H1 (cell line): ENCODE data around the gene SOX12. TPM values are rescaled to one million over a fixed set of nuclear protein-coding genes. Genes with fewer than 3 reads are reported as not detected.

ENCODE experiments used
- CTCF ChIA-PET: fragments of 300-600 bp; sonication (Branson Sonifier 250); formaldehyde crosslinking; loops from one replicate; lab custom pipeline; 2021; ENCODE audit not compliant: partially characterized antibody; lab: Charles Lee
- POLR2A ChIA-PET: fragments of 300-600 bp; sonication (Branson Sonifier 250); formaldehyde crosslinking; loops from one replicate; lab custom pipeline; 2021; ENCODE audit warnings: inconsistent platforms; ENCODE audit not compliant: partially characterized antibody; lab: Charles Lee
- DNase-seq, 2 experiments: peaks; one replicate each; pipeline versions ENCODE4 v3.0.0 to v3.0.0-alpha.2; 2010 to 2022; ENCODE audit warnings: low spot score in 2 of 2, low read depth in 1 of 2, mixed read lengths in 1 of 2
- FAIRE-seq: peaks from 2 replicates; lab custom pipeline; 2011; peaks lifted over from hg19 to GRCh38; lab: Jason Lieb, UNC
- H2AFZ ChIP-seq: 2 replicates; pipeline ENCODE4 v1.8.1; 2012; ENCODE audit warnings: low read length, inconsistent platforms
- H2AK5ac ChIP-seq: 2 replicates; pipeline ENCODE4 v1.6.1; 2013; ENCODE audit warnings: low read depth, low read length
- H2BK120ac ChIP-seq: replicated peaks from 2 replicates; pipeline ENCODE3; 2013; ENCODE audit warnings: low read depth, low read length, inconsistent platforms
- H2BK12ac ChIP-seq: 2 replicates; pipeline ENCODE4 v1.6.1; 2013; ENCODE audit warnings: low read depth, low read length
- H2BK15ac ChIP-seq: 2 replicates; pipeline ENCODE4 v1.6.1; 2013; ENCODE audit warnings: low read length
- H2BK20ac ChIP-seq: 2 replicates; pipeline ENCODE4 v1.6.1; 2013; ENCODE audit warnings: low read length
- H2BK5ac ChIP-seq: 2 replicates; pipeline ENCODE4 v1.6.1; 2013; ENCODE audit warnings: low read depth, low read length
- H3K14ac ChIP-seq: 2 replicates; pipeline ENCODE4 v1.6.1; 2013; ENCODE audit warnings: inconsistent platforms; ENCODE audit not compliant: insufficient read length
- H3K18ac ChIP-seq: 2 replicates; pipeline ENCODE4 v1.6.1; 2013; ENCODE audit warnings: low read length; ENCODE audit errors: extremely low read depth
- H3K23ac ChIP-seq: 2 replicates; pipeline ENCODE4 v1.6.1; 2013; ENCODE audit warnings: inconsistent platforms; ENCODE audit not compliant: insufficient read length
- H3K23me2 ChIP-seq: 2 replicates; pipeline ENCODE4 v1.6.1; 2013; ENCODE audit warnings: low read depth, low read length
- H3K27ac ChIP-seq: 2 replicates; pipeline ENCODE4 v1.6.1; 2011; ENCODE audit warnings: low read depth, low read length, inconsistent platforms
- H3K27me3 ChIP-seq, 4 experiments: replicated peaks in 1 of 4; 1 replicate in 1 of 4; 2 replicates in 3 of 4; pipeline versions ENCODE4 v1.6.1 to v1.8.1; 2011 to 2013; ENCODE audit warnings: low read length in 3 of 4, mild to moderate bottlenecking in 3 of 4, inconsistent platforms in 2 of 4, mixed read lengths in 2 of 4, moderate library complexity in 1 of 4; ENCODE audit not compliant: control insufficient read depth in 3 of 4, insufficient read depth in 3 of 4; ENCODE audit errors: extremely low read depth in 1 of 4
- H3K36me3 ChIP-seq, 4 experiments: 2 replicates each; pipeline versions ENCODE4 v1.6.1 to v1.8.1; 2011 to 2013; ENCODE audit warnings: mild to moderate bottlenecking in 4 of 4, low read length in 3 of 4, moderate library complexity in 2 of 4, control low read depth in 1 of 4, inconsistent platforms in 1 of 4; ENCODE audit not compliant: insufficient read depth in 4 of 4, control insufficient read depth in 2 of 4
- H3K4ac ChIP-seq: replicated peaks from 2 replicates; pipeline ENCODE3; 2013; ENCODE audit warnings: low read length, low read depth, mixed read lengths, inconsistent platforms; ENCODE audit not compliant: insufficient read length
- H3K4me1 ChIP-seq, 4 experiments: replicated peaks in 1 of 4; 1 replicate in 1 of 4; 2 replicates in 3 of 4; pipeline versions ENCODE4 v1.6.1 to v1.8.1; 2011 to 2013; ENCODE audit warnings: low read length in 3 of 4, inconsistent platforms in 2 of 4, mixed read lengths in 1 of 4; ENCODE audit not compliant: insufficient read depth in 4 of 4, control insufficient read depth in 3 of 4
- H3K4me2 ChIP-seq, 2 experiments: 2 replicates each; pipeline versions ENCODE4 v1.6.1 to v1.8.1; 2011 to 2013; ENCODE audit warnings: low read depth in 2 of 2, low read length in 2 of 2, control low read depth in 1 of 2, inconsistent platforms in 1 of 2, mild to moderate bottlenecking in 1 of 2; ENCODE audit not compliant: insufficient read depth in 1 of 2
- H3K4me3 ChIP-seq, 4 experiments: fragments of 200-600, 300-600 bp in 1 of 4; sonication (generic), shearing (Covaris generic), sonication (Bioruptor Twin) in 1 of 4; 2 replicates each; pipeline versions ENCODE4 v1.5.1 to v1.8.1; 2011 to 2016; ENCODE audit warnings: low read length in 4 of 4, low read depth in 3 of 4, control low read depth in 2 of 4, inconsistent platforms in 2 of 4, mild to moderate bottlenecking in 2 of 4, mixed read lengths in 1 of 4, moderate library complexity in 1 of 4; ENCODE audit not compliant: insufficient read depth in 2 of 4; ENCODE audit errors: extremely low read depth in 1 of 4
- H3K56ac ChIP-seq: replicated peaks from 2 replicates; pipeline ENCODE3; 2013; ENCODE audit warnings: low read depth, mild to moderate bottlenecking, mixed read lengths, low read length, inconsistent platforms; ENCODE audit not compliant: insufficient read length
- H3K79me1 ChIP-seq: 2 replicates; pipeline ENCODE4 v1.6.1; 2013; ENCODE audit warnings: low read depth, low read length, control low read depth
- H3K79me2 ChIP-seq, 2 experiments: 2 replicates each; pipeline versions ENCODE4 v1.6.1 to v1.8.1; 2012 to 2013; ENCODE audit warnings: low read length in 2 of 2, mild to moderate bottlenecking in 2 of 2, inconsistent platforms in 1 of 2; ENCODE audit not compliant: insufficient read depth in 2 of 2, control insufficient read depth in 1 of 2
- H3K9ac ChIP-seq, 4 experiments: replicated peaks in 1 of 4; 1 replicate in 1 of 4; 2 replicates in 3 of 4; pipeline versions ENCODE4 v1.6.1 to v1.8.1; 2011 to 2013; ENCODE audit warnings: low read depth in 3 of 4, low read length in 3 of 4, control low read depth in 2 of 4, mild to moderate bottlenecking in 2 of 4, moderate library complexity in 2 of 4, inconsistent platforms in 1 of 4; ENCODE audit errors: extremely low read depth in 1 of 4
- H3K9me3 ChIP-seq, 2 experiments: 2 replicates each; pipeline versions ENCODE4 v1.6.1 to v1.8.1; 2012 to 2013; ENCODE audit warnings: mild to moderate bottlenecking in 2 of 2, moderate library complexity in 2 of 2, control low read depth in 1 of 2, inconsistent platforms in 1 of 2, low read depth in 1 of 2, low read length in 1 of 2, mixed read lengths in 1 of 2; ENCODE audit not compliant: insufficient read depth in 2 of 2
- H4K20me1 ChIP-seq, 2 experiments: replicated peaks in 1 of 2; 2 replicates each; pipeline versions ENCODE3 to v1.8.1; 2011 to 2013; ENCODE audit warnings: inconsistent platforms in 2 of 2, low read length in 2 of 2, mild to moderate bottlenecking in 1 of 2; ENCODE audit not compliant: insufficient read depth in 2 of 2, control insufficient read depth in 1 of 2
- H4K5ac ChIP-seq: 2 replicates; pipeline ENCODE4 v1.6.1; 2013; ENCODE audit warnings: low read length, low read depth, mixed read lengths, inconsistent platforms; ENCODE audit not compliant: insufficient read length
- H4K8ac ChIP-seq: 2 replicates; pipeline ENCODE4 v1.8.0; 2013; ENCODE audit warnings: mild to moderate bottlenecking, moderate library complexity, low read length, inconsistent platforms; ENCODE audit not compliant: insufficient read depth; ENCODE audit errors: extremely low read depth
- H4K91ac ChIP-seq: replicated peaks from 2 replicates; pipeline ENCODE3; 2013; ENCODE audit warnings: low read length, mixed read lengths, inconsistent platforms; ENCODE audit not compliant: insufficient read length
- BACH1 ChIP-seq: IDR thresholded peaks from 2 replicates; pipeline ENCODE4 v1.6.1; 2012; ENCODE audit warnings: low read length, improper control_type of control experiment
- CBX8 ChIP-seq: fragments of 300-800, 300-1000 bp; sonication (generic); IDR thresholded peaks from 2 replicates; pipeline ENCODE4 v1.7.1; 2016; ENCODE audit warnings: low read depth, low read length, borderline replicate concordance
- CREB1 ChIP-seq: IDR thresholded peaks from 2 replicates; pipeline ENCODE4 v1.6.1; 2012; ENCODE audit warnings: inconsistent platforms
- HDAC6 ChIP-seq: IDR thresholded peaks from one replicate; pipeline ENCODE4 v1.7.1; 2012; ENCODE audit warnings: low read depth, mild to moderate bottlenecking, inconsistent platforms, low read length, moderate library complexity
- NRF1 ChIP-seq: IDR thresholded peaks from 2 replicates; pipeline ENCODE4 v1.6.1; 2011; ENCODE audit warnings: mild to moderate bottlenecking, low read depth, low read length, improper control_type of control experiment
- RBBP5 ChIP-seq: IDR thresholded peaks from 2 replicates; pipeline ENCODE4 v1.7.1; 2012; ENCODE audit warnings: low read depth, mild to moderate bottlenecking, inconsistent platforms, low read length, moderate library complexity, borderline replicate concordance
- RXRA ChIP-seq: IDR thresholded peaks from 2 replicates; pipeline ENCODE4 v1.6.1; 2011; ENCODE audit warnings: low read depth, mild to moderate bottlenecking, low read length, moderate library complexity; ENCODE audit not compliant: insufficient read depth
- SAP30 ChIP-seq: fragments of 300-600 bp; sonication (generic); IDR thresholded peaks from 2 replicates; pipeline ENCODE4 v1.7.1; 2012; ENCODE audit warnings: low read length, moderate library complexity, mild to moderate bottlenecking, inconsistent platforms; ENCODE audit not compliant: insufficient read depth, insufficient replicate concordance
- SIRT6 ChIP-seq: IDR thresholded peaks from one replicate; pipeline ENCODE4 v1.7.1; 2012; ENCODE audit warnings: low read length, inconsistent platforms
- SP4 ChIP-seq: IDR thresholded peaks from 2 replicates; pipeline ENCODE4 v1.6.1; 2012; ENCODE audit warnings: low read length, inconsistent platforms
- TAF1 ChIP-seq: IDR thresholded peaks from 2 replicates; pipeline ENCODE4 v1.6.1; 2011; ENCODE audit warnings: mild to moderate bottlenecking, low read depth, low read length
- WGBS, 2 experiments: shearing (Covaris generic) in 1 of 2; methylation state at CpG; one replicate each; pipeline versions ENCODE4 v1.1.6 to v1.1.7; 2013 to 2015; ENCODE audit warnings: low lambda C conversion rate in 2 of 2, mixed read lengths in 2 of 2, inconsistent platforms in 1 of 2, low coverage in 1 of 2, missing lambda C conversion rate in 1 of 2; ENCODE audit not compliant: insufficient replicate concordance in 2 of 2, insufficient coverage in 1 of 2, insufficient read length in 1 of 2; ENCODE audit errors: extremely low coverage in 1 of 2, missing lambda C conversion rate in 1 of 2; 5-methylcytosine and 5-hydroxymethylcytosine counted together
- polyA plus RNA-seq, 7 experiments: library from polyadenylated mRNA; depleted of rRNA in 3 of 7; stranded (reverse) in 5 of 7; unstranded in 2 of 7; fragments of >200 nt in 5 of 7; fragments of 200-250 nt in 2 of 7; gene quantifications; 1 replicate in 5 of 7; 2 replicates in 1 of 7; 4 replicates in 1 of 7; pipeline versions ENCODE4 v1.2.1 to v1.2.3, GENCODE V29; 2011 to 2013; ENCODE audit warnings: missing spikeins in 2 of 7, mixed read lengths in 2 of 7
- total RNA-seq: library from RNA; stranded (reverse); fragmentation: NEBNext Ultra II Directional; extraction: Animal tissue kit (Norgen Biotek cat#: 25700); gene quantifications from 2 replicates; pipeline ENCODE4 v1.2.1, GENCODE V29; 2021

The SOX12 gene
- total and polyA plus RNA-seq, 2 of the 8 experiments (the other 6 are each of a cell fraction or from before 2014, with no cell fraction given), result 6.4 to 63.0 TPM

DNA sequence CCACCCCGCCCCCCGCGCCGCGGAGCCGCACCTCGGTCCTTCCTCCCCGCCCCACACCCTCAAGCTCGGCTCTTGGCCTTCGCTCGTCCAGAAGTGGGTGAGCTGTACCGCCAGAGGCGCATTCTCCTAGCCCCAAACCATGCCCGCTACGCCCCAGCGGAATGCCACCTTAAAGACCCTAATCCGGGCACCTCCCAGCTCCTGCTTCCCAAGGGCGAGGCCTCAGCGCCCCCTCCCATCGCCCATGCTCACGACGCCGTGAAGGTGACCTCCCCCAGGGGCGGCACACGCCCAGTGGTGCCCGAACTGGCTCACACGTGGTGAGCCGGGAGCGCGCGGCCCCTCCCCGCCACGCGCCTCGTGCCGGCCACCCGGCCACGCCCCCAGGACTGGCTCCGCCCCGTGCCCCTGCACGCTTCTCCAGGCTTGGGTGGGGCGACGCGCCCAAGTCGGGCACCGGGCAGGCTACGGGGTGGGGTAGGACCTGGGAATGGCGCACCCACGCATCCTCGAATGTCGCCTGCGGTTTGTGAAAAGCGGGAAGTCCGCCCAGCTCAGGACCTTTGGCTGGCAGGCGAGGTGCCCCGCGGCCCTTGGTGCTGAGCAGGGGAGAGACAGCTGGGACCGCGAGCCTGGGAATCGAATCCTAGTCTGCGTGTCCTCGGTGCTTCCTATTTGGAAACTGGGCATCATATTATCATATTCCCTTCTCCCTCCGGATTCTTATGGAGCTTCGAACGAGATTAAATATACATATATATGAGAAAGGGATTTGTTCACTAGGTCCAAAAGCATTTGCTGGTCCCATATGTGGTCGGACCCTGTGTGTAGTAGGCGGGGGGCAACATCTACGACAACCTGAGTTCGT is 941 bp upstream of the SOX12 start:
- H3K4ac ChIP-seq, result peak overlapping the region; percentile 81
- FAIRE-seq, result no peak
- H3K56ac ChIP-seq, result peak overlapping the region; percentile 54
- peak overlapping the region; percentile 59; the same call in 1 of the 2 replicates for H2AK5ac ChIP-seq
- H3K9me3 ChIP-seq, result no peaks in the 10 kb centered on the region
- peak overlapping the region; percentile 87 for H4K5ac ChIP-seq
- peak overlapping the region; percentile 98 for H4K91ac ChIP-seq
- H3K14ac ChIP-seq, result no peak overlapping the region
- peak overlapping the region in 3 of 4 experiments; percentile 62 to 69 (median 67); a peak in 5 of 7 replicates for H3K9ac ChIP-seq
- peaks cover 7% of the 10 kb centered on the region for H3K79me1 ChIP-seq
- POLR2A ChIA-PET, result interaction anchor here (0.8 to 7.7 kb wide), 21 partner anchors 9 to 220 kb away, joined by 3 to 97 read pairs (median 5); partner anchors contain the start of genes CSNK2A1, NRSN2 and TRIB3
- H3K36me3 ChIP-seq, result peaks cover 0 to 3% (median 0%) of the 10 kb centered on the region in 4 experiments; a peak in 1 of 8 replicates
- no peaks in the 10 kb centered on the region for H3K27me3 ChIP-seq
- H3K4me1 ChIP-seq, result peaks cover 4 to 27% (median 17%) of the 10 kb centered on the region in 4 experiments
- H2AFZ ChIP-seq, result no peak overlapping the region
- no peak overlapping the region for H2BK20ac ChIP-seq
- H2BK120ac ChIP-seq, result peak overlapping the region; percentile 24
- H3K23ac ChIP-seq, result no peak overlapping the region
- H3K18ac ChIP-seq, result peak overlapping the region; percentile 98
- peak overlapping the region; percentile 60; the same call in 1 of the 2 replicates for H2BK12ac ChIP-seq
- peak overlapping the region; percentile 69 for H3K27ac ChIP-seq
- H3K4me3 ChIP-seq, result peak overlapping the region; percentile 63 to 92 (median 73)
- peaks cover 7 to 29% of the 10 kb centered on the region in 2 experiments for H3K79me2 ChIP-seq
- H4K8ac ChIP-seq, result peak overlapping the region; percentile 21
- H3K23me2 ChIP-seq, result peaks cover 9% of the 10 kb centered on the region; the same call in 1 of the 2 replicates
- peak overlapping the region; percentile 84 to 92 for H3K4me2 ChIP-seq
- WGBS, 2 experiments, result 2% methylated on average over 47 of the region's 69 CpGs; no CpG with 5 or more reads in 1 of the 2 experiments
- peaks cover 11 to 17% of the 10 kb centered on the region in 2 experiments for H4K20me1 ChIP-seq
- H2BK5ac ChIP-seq, result peak overlapping the region; percentile 88
- DNase-seq, result peak in 1 of 2 experiments; percentile 95
- CTCF ChIA-PET, result interaction anchor here (0.7 to 5.7 kb wide), 8 partner anchors 15 to 98 kb away, joined by 3 to 36 read pairs (median 4); partner anchors contain the start of genes DEFB129 and ZCCHC3
- peak overlapping the region; percentile 88; the same call in 1 of the 2 replicates for H2BK15ac ChIP-seq
- TF ChIP-seq SP4 (no peak), CBX8 (no peak), SAP30 (peak; percentile 72), CREB1 (peak; percentile 46; the same call in 1 of the 2 replicates), RBBP5 (peak; percentile 56; the same call in 1 of the 2 replicates), NRF1 (no peak; the same call in 1 of the 2 replicates), SIRT6 (no peak), TAF1 (peak; percentile 73), HDAC6 (no peak), RXRA (no peak), BACH1 (peak; percentile 67)
